Loucy (cell line): ENCODE results near the gene ADARB2.

Source experiments
- H2AFZ ChIP-seq: fragments of 200-600 bp; sonication (generic); 2 replicates; pipeline ENCODE4 v1.6.0; 2016; ENCODE audit warnings: antibody characterized with exemption, mild to moderate bottlenecking, low read length, moderate library complexity
- H3F3A ChIP-seq: fragments of 200-600 bp; 2 replicates; pipeline ENCODE4 v1.6.0; 2016; ENCODE audit warnings: antibody characterized with exemption, low read depth, mild to moderate bottlenecking
- H3K27me3 ChIP-seq: fragments of 200-600 bp; sonication (generic); 2 replicates; pipeline ENCODE4 v1.6.1; 2014; ENCODE audit warnings: low read length, mild to moderate bottlenecking; ENCODE audit not compliant: insufficient read depth, poor library complexity, severe bottlenecking
- H3K36me3 ChIP-seq: fragments of 200-600 bp; sonication (generic); 2 replicates; pipeline ENCODE4 v1.6.1; 2016; ENCODE audit warnings: low read length; ENCODE audit not compliant: insufficient read depth
- H3K4me1 ChIP-seq: fragments of 200-600 bp; sonication (generic); 2 replicates; pipeline ENCODE4 v1.5.1; 2014; ENCODE audit warnings: low read length, mild to moderate bottlenecking; ENCODE audit not compliant: insufficient read depth, poor library complexity, severe bottlenecking
- H3K4me2 ChIP-seq: fragments of 200-600 bp; sonication (generic); 2 replicates; pipeline ENCODE4 v1.6.0; 2014; ENCODE audit warnings: antibody characterized with exemption, low read length, low read depth, mild to moderate bottlenecking; ENCODE audit not compliant: poor library complexity, severe bottlenecking
- H3K4me3 ChIP-seq: fragments of 200-600 bp; sonication (generic); 2 replicates; pipeline ENCODE4 v1.5.1; 2014; ENCODE audit warnings: low read length, mild to moderate bottlenecking, mixed read lengths; ENCODE audit not compliant: poor library complexity, severe bottlenecking
- H3K79me2 ChIP-seq: fragments of 200-600 bp; sonication (generic); 2 replicates; pipeline ENCODE4 v1.6.1; 2014; ENCODE audit warnings: low read length; ENCODE audit not compliant: insufficient read depth
- H3K9ac ChIP-seq: fragments of 200-600 bp; sonication (generic); 2 replicates; pipeline ENCODE4 v1.6.0; 2014; ENCODE audit warnings: mild to moderate bottlenecking, low read depth, low read length, moderate library complexity; ENCODE audit not compliant: poor library complexity, severe bottlenecking
- H3K9me2 ChIP-seq: fragments of 200-600 bp; sonication (generic); replicated peaks from 2 replicates; pipeline ENCODE4 v1.6.1; 2016; ENCODE audit warnings: low read depth, low read length, mixed read lengths
- H3K9me3 ChIP-seq: fragments of 200-600 bp; sonication (generic); 2 replicates; pipeline ENCODE4 v1.6.1; 2014; ENCODE audit warnings: mild to moderate bottlenecking, antibody characterized with exemption, low read length, low read depth; ENCODE audit not compliant: insufficient read depth
- H4K20me1 ChIP-seq: fragments of 200-600 bp; sonication (generic); 2 replicates; pipeline ENCODE4 v1.6.0; 2014; ENCODE audit warnings: antibody characterized with exemption, low read length, mild to moderate bottlenecking; ENCODE audit not compliant: insufficient read depth, poor library complexity, severe bottlenecking
- CTCF ChIP-seq: fragments of 200-600 bp; sonication (generic); conservative IDR thresholded peaks from 2 replicates; pipeline ENCODE4 v1.5.1; 2014; ENCODE audit warnings: mild to moderate bottlenecking, antibody characterized with exemption, low read length
- EZH2phosphoT487 ChIP-seq: fragments of 200-600 bp; IDR thresholded peaks from 2 replicates; pipeline ENCODE4 v1.6.1; 2018; ENCODE audit warnings: antibody characterized with exemption, mild to moderate bottlenecking, moderate library complexity, borderline replicate concordance

The ADARB2 gene

GRCh38 chr10:1173091-1173490, 564.2 kb downstream of the ADARB2 start:
- TF ChIP-seq CTCF (no peak), EZH2phosphoT487 (no peak)
- Histone ChIP-seq H3K4me2 (no peak overlapping the region), H3K36me3 (no peaks in the 10 kb centered on the region)

DNA sequence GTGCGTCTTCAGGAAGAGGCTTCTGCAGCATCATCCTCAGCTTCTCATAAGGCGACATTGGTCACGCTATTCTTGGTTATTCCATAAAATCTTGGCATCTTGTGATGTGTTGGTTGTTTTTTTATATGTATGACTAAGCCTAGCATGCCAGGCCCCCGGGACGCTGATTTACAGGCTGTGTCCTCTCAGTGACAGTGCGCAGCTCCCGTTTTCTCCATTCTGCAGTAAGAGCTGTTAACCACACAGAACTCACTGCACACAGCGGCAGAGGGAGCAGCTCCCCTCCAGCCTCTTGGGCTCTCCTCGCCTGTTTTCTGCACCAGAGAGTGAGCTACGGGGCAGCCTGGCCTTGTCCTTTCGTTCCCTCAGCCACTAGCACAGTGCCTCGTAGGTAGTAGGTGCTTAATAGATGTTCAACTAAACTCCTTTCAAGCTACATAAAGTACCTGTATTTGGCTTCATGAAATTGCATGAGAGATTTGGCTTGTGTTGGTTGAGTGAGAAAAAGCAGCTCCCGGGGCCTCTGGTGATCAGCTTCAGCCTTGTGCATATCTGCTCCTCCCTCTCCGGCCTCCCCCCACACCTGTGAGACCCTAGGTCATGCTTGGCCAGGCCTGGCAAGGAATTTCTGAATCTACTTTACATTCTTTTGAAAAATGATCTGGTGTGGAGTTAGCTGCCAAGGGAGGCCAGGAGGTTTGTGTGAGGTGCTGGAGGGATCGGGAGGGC, 564.9 kb downstream of the ADARB2 start:
- no peaks in the 10 kb centered on the region for H3K9me3 ChIP-seq
- no peak overlapping the region for H3K9ac ChIP-seq
- H3K4me1 ChIP-seq, result no peaks in the 10 kb centered on the region
- TF ChIP-seq CTCF (no peak), EZH2phosphoT487 (no peak)
- H3K4me3 ChIP-seq, result no peak overlapping the region
- H3K27me3 ChIP-seq, result no peaks in the 10 kb centered on the region
- no peaks in the 10 kb centered on the region for H3F3A ChIP-seq
- no peaks in the 10 kb centered on the region for H3K9me2 ChIP-seq
- H3K79me2 ChIP-seq, result no peaks in the 10 kb centered on the region
- no peak overlapping the region for H2AFZ ChIP-seq
- H4K20me1 ChIP-seq, result no peaks in the 10 kb centered on the region
- no peaks in the 10 kb centered on the region for H3K36me3 ChIP-seq
- H3K4me2 ChIP-seq, result no peak overlapping the region

More at GRCh38 chr10:1173091-1173490, 564.2 kb downstream of the ADARB2 start:
- Histone ChIP-seq H3K4me3 (no peak overlapping the region), H3K9ac (no peak overlapping the region), H3K9me3 (no peaks in the 10 kb centered on the region), H3K27me3 (no peaks in the 10 kb centered on the region), H3F3A (no peaks in the 10 kb centered on the region), H3K9me2 (no peaks in the 10 kb centered on the region), H3K4me1 (no peaks in the 10 kb centered on the region), H2AFZ (no peak overlapping the region), H3K79me2 (no peaks in the 10 kb centered on the region), H4K20me1 (no peaks in the 10 kb centered on the region)

DNA sequence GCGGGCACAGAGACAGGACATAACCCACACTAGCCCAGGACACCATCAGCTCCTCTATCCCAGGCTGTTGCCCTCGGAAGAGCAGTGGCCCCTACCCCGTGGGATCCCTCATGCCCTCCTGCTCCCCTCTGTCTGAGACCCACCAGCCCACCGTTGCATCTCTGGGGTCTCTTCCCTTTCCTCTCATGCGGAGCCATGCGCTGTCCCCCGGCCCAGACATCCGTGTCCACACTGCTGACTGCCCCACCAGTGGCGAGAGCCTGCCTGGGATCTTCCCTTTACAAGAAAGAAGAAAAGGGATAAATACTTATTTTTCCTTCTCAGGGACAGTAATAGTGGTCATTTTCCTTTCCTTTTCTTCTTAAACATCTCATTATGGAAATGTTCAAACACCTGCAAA, 565.7 kb downstream of the ADARB2 start:
- no peak overlapping the region for H3K4me3 ChIP-seq
- H3F3A ChIP-seq, result no peaks in the 10 kb centered on the region
- H3K9me2 ChIP-seq, result no peaks in the 10 kb centered on the region
- TF ChIP-seq EZH2phosphoT487 (no peak), CTCF (no peak)
- no peaks in the 10 kb centered on the region for H3K36me3 ChIP-seq
- no peak overlapping the region for H2AFZ ChIP-seq
- H3K9ac ChIP-seq, result no peak overlapping the region
- no peaks in the 10 kb centered on the region for H3K9me3 ChIP-seq
- H3K79me2 ChIP-seq, result no peaks in the 10 kb centered on the region
- H3K27me3 ChIP-seq, result no peaks in the 10 kb centered on the region
- H3K4me2 ChIP-seq, result no peak overlapping the region
- no peaks in the 10 kb centered on the region for H3K4me1 ChIP-seq
- no peaks in the 10 kb centered on the region for H4K20me1 ChIP-seq
